SK-N-SH (cell line): Measurements from ENCODE around the gene OR8B12. TPM values are rescaled to one million over a fixed set of nuclear protein-coding genes. Genes with fewer than 3 reads are reported as not detected.

ENCODE experiments used
- CTCF ChIA-PET: fragments of 300-600, 350-600 bp; formaldehyde crosslinking; extraction: SDS; loops from one replicate; lab custom pipeline; 2021; lab: Yijun Ruan, JAX
- POLR2A ChIA-PET: fragments of 350-600 bp; sonication (Branson Sonifier 250); formaldehyde crosslinking; extraction: SDS; loops from one replicate; lab custom pipeline; 2020; ENCODE audit warnings: antibody characterized with exemption, inconsistent platforms; lab: Yijun Ruan, JAX
- DNase-seq: peaks from one replicate; pipeline ENCODE4 v3.0.0; 2012
- H2AFZ ChIP-seq: fragments of 200-600 bp; sonication (generic); 2 replicates; pipeline ENCODE4 v1.8.1; 2016; ENCODE audit warnings: antibody characterized with exemption, mild to moderate bottlenecking, low read depth
- H3F3A ChIP-seq: fragments of 200-600 bp; sonication (generic); replicated peaks from 2 replicates; pipeline ENCODE3; 2016; ENCODE audit warnings: antibody characterized with exemption, mild to moderate bottlenecking; ENCODE audit not compliant: insufficient read depth
- H3K27ac ChIP-seq, 2 experiments: fragments of 200-500 bp in 1 of 2; fragments of 200-600 bp in 1 of 2; sonication (Bioruptor generic) in 1 of 2; sonication (generic), shearing (Covaris generic) in 1 of 2; 2 replicates each; pipeline versions ENCODE4 v1.5.1 to v1.6.1; 2014 to 2016; ENCODE audit warnings: low read depth in 2 of 2, inconsistent platforms in 1 of 2, low read length in 1 of 2, mild to moderate bottlenecking in 1 of 2, mixed read lengths in 1 of 2
- H3K27me3 ChIP-seq: fragments of 200-600 bp; sonication (generic), shearing (Covaris generic); 2 replicates; pipeline ENCODE4 v1.6.1; 2016; ENCODE audit warnings: mixed run types; ENCODE audit not compliant: insufficient read depth
- H3K36me3 ChIP-seq, 2 experiments: fragments of 200-500 bp in 1 of 2; fragments of 200-600 bp in 1 of 2; sonication (Bioruptor generic) in 1 of 2; sonication (generic) in 1 of 2; replicated peaks in 1 of 2; 2 replicates each; pipeline versions ENCODE3 to v1.5.1; 2014 to 2016; ENCODE audit warnings: low read length in 1 of 2, mild to moderate bottlenecking in 1 of 2; ENCODE audit not compliant: insufficient read depth in 2 of 2, control insufficient read depth in 1 of 2
- H3K4me1 ChIP-seq, 2 experiments: fragments of 200-500 bp in 1 of 2; fragments of 200-600 bp in 1 of 2; sonication (Bioruptor generic) in 1 of 2; sonication (generic), shearing (Covaris generic) in 1 of 2; 2 replicates each; pipeline versions ENCODE4 v1.5.1 to v1.6.1; 2014 to 2016; ENCODE audit warnings: low read depth in 1 of 2, low read length in 1 of 2, mixed run types in 1 of 2; ENCODE audit not compliant: insufficient read depth in 2 of 2, control insufficient read depth in 1 of 2
- H3K4me2 ChIP-seq: fragments of 200-600 bp; sonication (generic), shearing (Covaris generic); 2 replicates; pipeline ENCODE4 v1.6.1; 2017; ENCODE audit warnings: mixed run types
- H3K4me3 ChIP-seq, 2 experiments: fragments of 200-500 bp in 1 of 2; fragments of 200-600 bp in 1 of 2; sonication (Bioruptor generic) in 1 of 2; sonication (generic), shearing (Covaris generic) in 1 of 2; 2 replicates each; pipeline versions ENCODE4 v1.5.1 to v1.8.1; 2014 to 2016; ENCODE audit warnings: low read depth in 2 of 2, inconsistent platforms in 1 of 2, low read length in 1 of 2, mild to moderate bottlenecking in 1 of 2, mixed read lengths in 1 of 2, moderate library complexity in 1 of 2
- H3K79me2 ChIP-seq: fragments of 200-600 bp; sonication (generic); 2 replicates; pipeline ENCODE4 v1.8.1; 2017; ENCODE audit warnings: mild to moderate bottlenecking; ENCODE audit not compliant: insufficient read depth
- H3K9ac ChIP-seq: fragments of 200-600 bp; sonication (generic); 2 replicates; pipeline ENCODE4 v1.6.1; 2017; ENCODE audit warnings: mixed run types
- H3K9me2 ChIP-seq: fragments of 200-600 bp; sonication (generic); 2 replicates; pipeline ENCODE4 v1.6.1; 2017; ENCODE audit warnings: mixed run types
- H3K9me3 ChIP-seq: fragments of 200-600 bp; sonication (generic); 2 replicates; pipeline ENCODE4 v1.6.1; 2017; ENCODE audit warnings: mixed run types, mild to moderate bottlenecking, moderate library complexity
- H4K20me1 ChIP-seq: fragments of 200-600 bp; sonication (generic); 2 replicates; pipeline ENCODE4 v1.6.1; 2017; ENCODE audit warnings: mild to moderate bottlenecking, mixed run types; ENCODE audit not compliant: insufficient read depth
- ELF1 ChIP-seq: IDR thresholded peaks from 2 replicates; pipeline ENCODE4 v1.4.0; 2012
- EZH2phosphoT487 ChIP-seq: fragments of 200-600 bp; sonication (generic); IDR thresholded peaks from 2 replicates; pipeline ENCODE4 v1.6.1; 2017; ENCODE audit warnings: low read depth, mixed run types, mild to moderate bottlenecking, antibody characterized with exemption, moderate library complexity, borderline replicate concordance
- FOXJ3 ChIP-seq: sonication (generic); formaldehyde crosslinking; IDR thresholded peaks from 2 replicates; pipeline ENCODE4 v1.5.1; 2020; ENCODE audit warnings: mild to moderate bottlenecking, missing genetic modification reagents
- FOXM1 ChIP-seq: IDR thresholded peaks from 2 replicates; pipeline ENCODE4 v1.4.0; 2012; ENCODE audit warnings: low read depth, mild to moderate bottlenecking
- GABPA ChIP-seq: IDR thresholded peaks from 2 replicates; pipeline ENCODE4 v1.4.0; 2012; ENCODE audit warnings: low read depth, mild to moderate bottlenecking
- GATA2 ChIP-seq: sonication (generic); formaldehyde crosslinking; IDR thresholded peaks from 2 replicates; pipeline ENCODE4 v1.5.0; 2020; ENCODE audit warnings: mild to moderate bottlenecking, missing genetic modification reagents
- MXI1 ChIP-seq: IDR thresholded peaks from 2 replicates; pipeline ENCODE4 v1.6.1; 2012; ENCODE audit warnings: mild to moderate bottlenecking, low read depth, low read length, improper control_type of control experiment
- NFIC ChIP-seq: IDR thresholded peaks from 2 replicates; pipeline ENCODE4 v1.4.0; 2012; ENCODE audit warnings: borderline replicate concordance
- NRF1 ChIP-seq: IDR thresholded peaks from 2 replicates; pipeline ENCODE4 v1.6.1; 2012; ENCODE audit warnings: low read depth, mild to moderate bottlenecking, low read length
- RAD21 ChIP-seq: IDR thresholded peaks from 2 replicates; pipeline ENCODE4 v1.6.1; 2012; ENCODE audit warnings: mild to moderate bottlenecking, low read length
- RCOR1 ChIP-seq: fragments of 150-350 bp; IDR thresholded peaks from 2 replicates; pipeline ENCODE4 v1.6.1; 2017; ENCODE audit warnings: antibody characterized with exemption, low read length
- RFX5 ChIP-seq: IDR thresholded peaks from 2 replicates; pipeline ENCODE4 v1.6.1; 2012; ENCODE audit warnings: mild to moderate bottlenecking, improper control_type of control experiment, low read length
- SMC3 ChIP-seq: IDR thresholded peaks from 2 replicates; pipeline ENCODE4 v1.6.1; 2012; ENCODE audit warnings: low read depth, low read length, improper control_type of control experiment
- TAF1 ChIP-seq: IDR thresholded peaks from 2 replicates; pipeline ENCODE4 v1.6.1; 2012; ENCODE audit warnings: low read depth, mild to moderate bottlenecking, low read length, moderate library complexity, borderline replicate concordance
- YY1 ChIP-seq: IDR thresholded peaks from 2 replicates; pipeline ENCODE4 v1.4.0; 2012; ENCODE audit warnings: low read depth, mild to moderate bottlenecking
- WGBS: methylation state at CpG from one replicate; pipeline ENCODE4 v1.1.6; 2017; ENCODE audit warnings: low lambda C conversion rate; 5-methylcytosine and 5-hydroxymethylcytosine counted together
- polyA plus RNA-seq, 3 experiments: library from polyadenylated mRNA; depleted of rRNA; stranded (reverse); fragments of >200 nt; gene quantifications; 2 replicates each; pipeline ENCODE4 v1.2.3, GENCODE V29; 2012
- TF ChIP-seq, protein P1 (sequence below): IDR thresholded peaks from 2 replicates; pipeline ENCODE4 v1.4.0; 2012; ENCODE audit warnings: low read depth, borderline replicate concordance
- TF ChIP-seq, protein P2 (sequence below): IDR thresholded peaks from 2 replicates; pipeline ENCODE4 v1.4.0; 2012; ENCODE audit warnings: low read depth
- TF ChIP-seq, protein P3 (sequence below): IDR thresholded peaks from 2 replicates; pipeline ENCODE4 v1.4.0; 2012; ENCODE audit warnings: low read depth, borderline replicate concordance
- TF ChIP-seq, protein P4 (sequence below): fragments of 200-600 bp; sonication (generic); IDR thresholded peaks from 2 replicates; pipeline ENCODE4 v1.6.1; 2017; ENCODE audit warnings: antibody characterized with exemption, mild to moderate bottlenecking, moderate library complexity

OR8B12 gene
- polyA plus RNA-seq, 1 of the 3 experiments (the other 2 are of a cell fraction): not detected

DNA sequence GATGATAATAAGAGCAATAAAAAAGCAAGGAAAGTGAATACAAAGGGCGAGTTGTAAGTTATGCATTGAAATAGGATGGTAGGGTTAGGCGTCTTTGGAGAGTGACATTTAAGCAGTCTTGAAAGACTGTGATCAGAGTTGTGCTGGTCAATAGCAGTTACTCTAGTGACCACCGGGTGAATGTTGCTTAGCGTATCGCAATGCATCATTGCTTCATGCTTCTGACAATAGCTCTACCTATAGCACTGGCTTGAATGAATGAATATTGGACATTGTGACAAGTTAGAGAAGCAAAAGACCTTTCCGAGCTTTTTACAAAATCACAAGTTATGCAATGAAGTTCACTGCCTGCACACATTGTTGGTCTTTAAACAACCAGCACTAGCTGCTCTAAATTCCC lies 7.7 kb upstream of the OR8B12 start:
- Histone ChIP-seq H3K4me1 (no peaks in the 10 kb centered on the region), H4K20me1 (no peaks in the 10 kb centered on the region), H3K4me3 (no peak overlapping the region), H2AFZ (no peak overlapping the region), H3K27me3 (no peaks in the 10 kb centered on the region), H3F3A (no peaks in the 10 kb centered on the region), H3K9ac (no peak overlapping the region), H3K9me2 (no peaks in the 10 kb centered on the region), H3K36me3 (no peaks in the 10 kb centered on the region), H3K27ac (no peak overlapping the region), H3K4me2 (no peak overlapping the region), H3K79me2 (no peaks in the 10 kb centered on the region), H3K9me3 (no peaks in the 10 kb centered on the region)
- no peak for TF ChIP-seq GABPA
- DNase-seq: no peak
- ChIA-PET CTCF (no interaction called here), POLR2A (no interaction called here)
- WGBS: 24% methylated on average over 6 of the region's 6 CpGs

DNA sequence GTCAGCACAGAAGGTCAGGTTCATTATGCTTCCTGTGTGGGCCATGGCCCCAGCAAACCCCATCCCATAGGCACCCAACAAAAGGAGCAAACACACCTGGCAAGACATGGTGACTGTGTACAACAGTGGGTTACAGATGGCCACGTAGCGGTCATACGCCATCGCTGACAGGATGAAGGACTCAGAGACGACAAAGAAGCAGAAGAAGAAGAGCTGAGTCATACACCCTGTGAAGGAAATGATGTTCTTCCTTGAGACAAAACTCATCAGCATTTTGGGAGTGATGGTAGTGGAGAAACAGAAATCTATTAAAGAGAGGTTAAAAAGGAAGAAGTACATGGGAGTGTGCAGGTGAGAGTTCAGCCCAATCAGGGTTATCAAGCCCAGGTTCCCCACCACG lies 309 bp downstream of the OR8B12 start:
- ChIA-PET CTCF (no interaction called here), POLR2A (no interaction called here)
- no peak for DNase-seq
- no peak overlapping the region for H3K9ac ChIP-seq
- H3K9me3 ChIP-seq: no peaks in the 10 kb centered on the region
- no peaks in the 10 kb centered on the region for H3K36me3 ChIP-seq
- H2AFZ ChIP-seq: no peak overlapping the region
- H3K79me2 ChIP-seq: no peaks in the 10 kb centered on the region
- no peaks in the 10 kb centered on the region for H3K9me2 ChIP-seq
- H3F3A ChIP-seq: no peaks in the 10 kb centered on the region
- peaks cover 8% of the 10 kb centered on the region; the same call in 1 of the 2 replicates for H3K27me3 ChIP-seq
- no peak overlapping the region for H3K4me2 ChIP-seq
- H4K20me1 ChIP-seq: no peaks in the 10 kb centered on the region
- 23% methylated on average over 6 of the region's 6 CpGs for WGBS
- H3K4me1 ChIP-seq: no peaks in the 10 kb centered on the region
- no peak for TF ChIP-seq RAD21
- TF ChIP-seq, protein P1, sequence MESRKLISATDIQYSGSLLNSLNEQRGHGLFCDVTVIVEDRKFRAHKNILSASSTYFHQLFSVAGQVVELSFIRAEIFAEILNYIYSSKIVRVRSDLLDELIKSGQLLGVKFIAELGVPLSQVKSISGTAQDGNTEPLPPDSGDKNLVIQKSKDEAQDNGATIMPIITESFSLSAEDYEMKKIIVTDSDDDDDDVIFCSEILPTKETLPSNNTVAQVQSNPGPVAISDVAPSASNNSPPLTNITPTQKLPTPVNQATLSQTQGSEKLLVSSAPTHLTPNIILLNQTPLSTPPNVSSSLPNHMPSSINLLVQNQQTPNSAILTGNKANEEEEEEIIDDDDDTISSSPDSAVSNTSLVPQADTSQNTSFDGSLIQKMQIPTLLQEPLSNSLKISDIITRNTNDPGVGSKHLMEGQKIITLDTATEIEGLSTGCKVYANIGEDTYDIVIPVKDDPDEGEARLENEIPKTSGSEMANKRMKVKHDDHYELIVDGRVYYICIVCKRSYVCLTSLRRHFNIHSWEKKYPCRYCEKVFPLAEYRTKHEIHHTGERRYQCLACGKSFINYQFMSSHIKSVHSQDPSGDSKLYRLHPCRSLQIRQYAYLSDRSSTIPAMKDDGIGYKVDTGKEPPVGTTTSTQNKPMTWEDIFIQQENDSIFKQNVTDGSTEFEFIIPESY: no peak
- TF ChIP-seq MXI1: no peak
- no peak for TF ChIP-seq GATA2 (CRISPR knock-in tag)
- TF ChIP-seq, protein P2, sequence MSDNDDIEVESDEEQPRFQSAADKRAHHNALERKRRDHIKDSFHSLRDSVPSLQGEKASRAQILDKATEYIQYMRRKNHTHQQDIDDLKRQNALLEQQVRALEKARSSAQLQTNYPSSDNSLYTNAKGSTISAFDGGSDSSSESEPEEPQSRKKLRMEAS: no peak
- TF ChIP-seq ELF1: no peak
- TF ChIP-seq, protein P3, sequence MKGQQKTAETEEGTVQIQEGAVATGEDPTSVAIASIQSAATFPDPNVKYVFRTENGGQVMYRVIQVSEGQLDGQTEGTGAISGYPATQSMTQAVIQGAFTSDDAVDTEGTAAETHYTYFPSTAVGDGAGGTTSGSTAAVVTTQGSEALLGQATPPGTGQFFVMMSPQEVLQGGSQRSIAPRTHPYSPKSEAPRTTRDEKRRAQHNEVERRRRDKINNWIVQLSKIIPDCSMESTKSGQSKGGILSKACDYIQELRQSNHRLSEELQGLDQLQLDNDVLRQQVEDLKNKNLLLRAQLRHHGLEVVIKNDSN: no peak
- TF ChIP-seq NRF1: no peak
- TF ChIP-seq, protein P4, sequence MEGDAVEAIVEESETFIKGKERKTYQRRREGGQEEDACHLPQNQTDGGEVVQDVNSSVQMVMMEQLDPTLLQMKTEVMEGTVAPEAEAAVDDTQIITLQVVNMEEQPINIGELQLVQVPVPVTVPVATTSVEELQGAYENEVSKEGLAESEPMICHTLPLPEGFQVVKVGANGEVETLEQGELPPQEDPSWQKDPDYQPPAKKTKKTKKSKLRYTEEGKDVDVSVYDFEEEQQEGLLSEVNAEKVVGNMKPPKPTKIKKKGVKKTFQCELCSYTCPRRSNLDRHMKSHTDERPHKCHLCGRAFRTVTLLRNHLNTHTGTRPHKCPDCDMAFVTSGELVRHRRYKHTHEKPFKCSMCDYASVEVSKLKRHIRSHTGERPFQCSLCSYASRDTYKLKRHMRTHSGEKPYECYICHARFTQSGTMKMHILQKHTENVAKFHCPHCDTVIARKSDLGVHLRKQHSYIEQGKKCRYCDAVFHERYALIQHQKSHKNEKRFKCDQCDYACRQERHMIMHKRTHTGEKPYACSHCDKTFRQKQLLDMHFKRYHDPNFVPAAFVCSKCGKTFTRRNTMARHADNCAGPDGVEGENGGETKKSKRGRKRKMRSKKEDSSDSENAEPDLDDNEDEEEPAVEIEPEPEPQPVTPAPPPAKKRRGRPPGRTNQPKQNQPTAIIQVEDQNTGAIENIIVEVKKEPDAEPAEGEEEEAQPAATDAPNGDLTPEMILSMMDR: no peak
- no peak for TF ChIP-seq EZH2phosphoT487
- no peak for TF ChIP-seq RFX5
- no peak for TF ChIP-seq SMC3
- no peak for TF ChIP-seq RCOR1
- TF ChIP-seq FOXM1: no peak
- no peak for TF ChIP-seq NFIC
- no peak for TF ChIP-seq YY1
- no peak for TF ChIP-seq FOXJ3
- TF ChIP-seq GABPA: no peak
- no peak for TF ChIP-seq TAF1
- H3K4me3 ChIP-seq: no peak overlapping the region
- H3K27ac ChIP-seq: no peak overlapping the region
